CD4-positive, alpha-beta T cell (primary cell): ENCODE results near the gene DAD1. TPM values are rescaled to one million over a fixed set of nuclear protein-coding genes. Genes with fewer than 3 reads are reported as not detected.
"Not testable (repeated sequence)": the region's sequence is repeated elsewhere in the genome, so short reads cannot be mapped to it uniquely, and the experiment has no call there.

Experiments
- ATAC-seq: fragments of 200-7000 bp; cut with Tn5 transposase; one replicate; pipeline ENCODE4 v1.10.0; 2022; ENCODE audit warnings: mild to moderate bottlenecking; ENCODE audit not compliant: poor library complexity
- CTCF ChIA-PET: fragments of 350-600 bp; sonication (Branson Sonifier 250); formaldehyde crosslinking; loops from one replicate; lab custom pipeline; 2021; ENCODE audit warnings: antibody characterized with exemption, inconsistent platforms; lab: Charles Lee
- POLR2A ChIA-PET: fragments of 350-600 bp; sonication (Branson Sonifier 250); formaldehyde crosslinking; loops from one replicate; lab custom pipeline; 2021; ENCODE audit warnings: antibody characterized with exemption, inconsistent platforms; lab: Charles Lee
- DNase-seq, 14 experiments: peaks; one replicate each; pipeline ENCODE4 v3.0.0-alpha.2; 2013 to 2020; ENCODE audit warnings: mixed read lengths in 2 of 14
- H3K27ac ChIP-seq, 2 donors: one replicate each; pipeline versions ENCODE4 v1.5.1 to v1.7.0; 2013; ENCODE audit warnings: low read length in 2 of 2, low read depth in 1 of 2, mild to moderate bottlenecking in 1 of 2
- H3K27me3 ChIP-seq, 2 experiments: 1 replicate in 1 of 2; 2 replicates in 1 of 2; pipeline versions ENCODE4 v1.6.1 to v1.7.0; 2013; ENCODE audit warnings: low read length in 2 of 2, control low read depth in 1 of 2, mild to moderate bottlenecking in 1 of 2, moderate library complexity in 1 of 2; ENCODE audit not compliant: insufficient read depth in 2 of 2, control insufficient read depth in 1 of 2
- H3K36me3 ChIP-seq: one replicate; pipeline ENCODE4 v1.6.1; 2013; ENCODE audit warnings: low read length, control low read depth; ENCODE audit not compliant: insufficient read depth
- H3K4me1 ChIP-seq: one replicate; pipeline ENCODE4 v1.6.1; 2013; ENCODE audit warnings: low read length, control low read depth; ENCODE audit not compliant: insufficient read depth
- H3K4me3 ChIP-seq: one replicate; pipeline ENCODE4 v1.5.1; 2013; ENCODE audit warnings: mild to moderate bottlenecking, low read length, moderate library complexity
- H3K9me3 ChIP-seq, 2 experiments: 1 replicate in 1 of 2; 2 replicates in 1 of 2; pipeline versions ENCODE4 v1.6.1 to v1.7.0; 2013; ENCODE audit warnings: low read length in 2 of 2, mild to moderate bottlenecking in 2 of 2, control low read depth in 1 of 2, moderate library complexity in 1 of 2; ENCODE audit not compliant: control insufficient read depth in 1 of 2, insufficient read depth in 1 of 2
- H3K27ac Mint-ChIP-seq: one replicate; pipeline ENCODE4 v1.8.0; 2020; ENCODE audit warnings: mixed read lengths
- H3K27me3 Mint-ChIP-seq: one replicate; pipeline ENCODE4 v1.8.0; 2021; ENCODE audit warnings: mixed read lengths
- H3K36me3 Mint-ChIP-seq: one replicate; pipeline ENCODE4 v1.8.0; 2021; ENCODE audit warnings: low read depth, mixed read lengths
- H3K4me1 Mint-ChIP-seq: one replicate; pipeline ENCODE4 v1.8.0; 2021; ENCODE audit warnings: low read depth, mixed read lengths
- H3K4me3 Mint-ChIP-seq: one replicate; pipeline ENCODE4 v1.8.0; 2020; ENCODE audit warnings: mild to moderate bottlenecking, mixed read lengths
- H3K9me3 Mint-ChIP-seq: one replicate; pipeline ENCODE4 v1.8.0; 2020; ENCODE audit warnings: mixed read lengths
- intact Hi-C, 2 experiments: fragments of 100-400 bp; cut with DNase I in 1 of 2; cut with micrococcal nuclease in 1 of 2; formaldehyde crosslinking; loops; one replicate each; pipeline versions ENCODE4 v1.15.1 to v1.9.0; 2023 to 2025; cut with DNase I, micrococcal nuclease
- total RNA-seq, 174 experiments: library from RNA in 2 of 174; stranded (reverse) in 2 of 174; gene quantifications; one replicate each; pipeline ENCODE4 v1.2.3 and lab custom pipeline; 2021 to 2026
- TF ChIP-seq, protein P1 (sequence below): fragments of 200-600 bp; IDR thresholded peaks from one replicate; pipeline ENCODE4 v1.8.0; 2022; ENCODE audit warnings: antibody characterized with exemption, mild to moderate bottlenecking

The DAD1 gene
- total RNA-seq, 2 experiments from 2014 or later, result 41.8 to 44.1 TPM

DNA sequence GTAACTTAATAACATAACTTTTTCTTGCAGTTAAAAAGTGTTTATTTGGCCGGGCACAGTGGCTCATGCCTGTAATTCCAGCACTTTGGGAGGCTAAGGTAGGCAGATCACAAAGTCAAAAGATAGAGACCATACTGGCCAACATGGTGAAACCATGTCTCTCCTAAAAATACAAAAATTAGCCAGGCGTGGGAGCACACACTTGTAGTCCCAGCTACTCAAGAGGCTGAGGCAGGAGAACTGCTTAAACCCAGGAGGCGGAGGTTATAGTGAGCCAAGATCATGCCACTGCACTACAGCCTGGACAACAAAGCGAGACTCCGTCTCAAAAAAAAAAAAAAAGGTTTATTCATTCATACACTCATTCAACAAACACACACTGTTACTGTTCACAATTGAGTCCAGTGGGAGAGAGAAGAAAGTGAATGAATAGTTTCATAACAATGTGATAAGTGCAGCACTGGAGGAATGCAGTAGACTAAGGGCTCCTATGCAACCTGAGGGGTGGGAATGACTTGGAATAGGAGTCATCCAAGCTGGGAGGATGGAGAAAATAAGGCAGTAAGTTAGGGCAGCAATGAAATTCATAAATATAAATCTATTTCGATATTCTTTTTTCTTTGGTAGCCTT, 19.8 kb downstream of the DAD1 start:
- H3K36me3 ChIP-seq, result peaks cover 39% of the 10 kb centered on the region
- ATAC-seq (no peak), DNase-seq (no peak)
- TF ChIP-seq, protein P1, sequence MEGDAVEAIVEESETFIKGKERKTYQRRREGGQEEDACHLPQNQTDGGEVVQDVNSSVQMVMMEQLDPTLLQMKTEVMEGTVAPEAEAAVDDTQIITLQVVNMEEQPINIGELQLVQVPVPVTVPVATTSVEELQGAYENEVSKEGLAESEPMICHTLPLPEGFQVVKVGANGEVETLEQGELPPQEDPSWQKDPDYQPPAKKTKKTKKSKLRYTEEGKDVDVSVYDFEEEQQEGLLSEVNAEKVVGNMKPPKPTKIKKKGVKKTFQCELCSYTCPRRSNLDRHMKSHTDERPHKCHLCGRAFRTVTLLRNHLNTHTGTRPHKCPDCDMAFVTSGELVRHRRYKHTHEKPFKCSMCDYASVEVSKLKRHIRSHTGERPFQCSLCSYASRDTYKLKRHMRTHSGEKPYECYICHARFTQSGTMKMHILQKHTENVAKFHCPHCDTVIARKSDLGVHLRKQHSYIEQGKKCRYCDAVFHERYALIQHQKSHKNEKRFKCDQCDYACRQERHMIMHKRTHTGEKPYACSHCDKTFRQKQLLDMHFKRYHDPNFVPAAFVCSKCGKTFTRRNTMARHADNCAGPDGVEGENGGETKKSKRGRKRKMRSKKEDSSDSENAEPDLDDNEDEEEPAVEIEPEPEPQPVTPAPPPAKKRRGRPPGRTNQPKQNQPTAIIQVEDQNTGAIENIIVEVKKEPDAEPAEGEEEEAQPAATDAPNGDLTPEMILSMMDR, result no peak
- H3K9me3 Mint-ChIP-seq, result no peaks in the 10 kb centered on the region
- H3K4me3 Mint-ChIP-seq, result peak overlapping the region; percentile 73
- peak overlapping the region; percentile 45 for H3K4me3 ChIP-seq
- H3K9me3 ChIP-seq, result no peaks in the 10 kb centered on the region
- no peaks in the 10 kb centered on the region for H3K27me3 ChIP-seq
- peaks cover 54% of the 10 kb centered on the region for H3K4me1 ChIP-seq
- H3K4me1 Mint-ChIP-seq, result peaks cover 76% of the 10 kb centered on the region
- intact Hi-C loops, result loop anchor here in 1 of 2 experiments (10.0 kb wide), 1 partner anchor 254 kb away; no protein-coding TSS in a partner anchor
- no peaks in the 10 kb centered on the region for H3K27me3 Mint-ChIP-seq
- POLR2A ChIA-PET, result interaction anchor here (0.7 to 4.9 kb wide), 37 partner anchors 9 to 846 kb away, joined by 3 to 218 read pairs (median 7); partner anchors contain the start of genes AJUBA, DAD1, OXA1L and PRMT5
- H3K27ac Mint-ChIP-seq, result peak overlapping the region; percentile 97
- peaks cover 54% of the 10 kb centered on the region for H3K36me3 Mint-ChIP-seq
- peak overlapping the region; percentile 79 to 92 for H3K27ac ChIP-seq
- CTCF ChIA-PET, result interaction anchor here (0.5 to 10.2 kb wide), 46 partner anchors 9 to 857 kb away, joined by 3 to 211 read pairs (median 10); partner anchors contain the start of genes DAD1 and MRPL52

DNA sequence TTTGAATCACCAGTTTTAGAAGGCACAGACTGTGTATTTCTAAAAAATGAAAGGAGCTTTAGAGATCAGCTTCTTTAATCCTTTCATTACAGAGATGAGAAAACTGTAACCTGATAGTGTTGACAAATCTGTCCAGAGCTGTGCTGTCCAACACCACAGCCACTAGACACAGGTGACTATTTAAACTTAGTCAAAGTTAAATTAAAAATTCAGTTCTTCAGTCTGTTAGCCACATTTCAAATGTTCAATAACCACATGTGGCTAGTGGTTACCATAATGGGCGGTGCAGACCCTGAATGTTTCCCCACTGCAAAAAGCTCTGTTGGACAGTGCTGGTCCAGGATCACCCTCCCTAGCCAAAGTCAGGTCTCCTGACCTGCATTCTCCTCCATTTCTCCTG, 21.6 kb downstream of the DAD1 start:
- intact Hi-C loops, result loop anchor here in 1 of 2 experiments (10.0 kb wide), 1 partner anchor 253 kb away; no protein-coding TSS in a partner anchor
- peak in 1 of 14 experiments; percentile 13 for DNase-seq
- H3K4me3 ChIP-seq, result no peak overlapping the region

DNA sequence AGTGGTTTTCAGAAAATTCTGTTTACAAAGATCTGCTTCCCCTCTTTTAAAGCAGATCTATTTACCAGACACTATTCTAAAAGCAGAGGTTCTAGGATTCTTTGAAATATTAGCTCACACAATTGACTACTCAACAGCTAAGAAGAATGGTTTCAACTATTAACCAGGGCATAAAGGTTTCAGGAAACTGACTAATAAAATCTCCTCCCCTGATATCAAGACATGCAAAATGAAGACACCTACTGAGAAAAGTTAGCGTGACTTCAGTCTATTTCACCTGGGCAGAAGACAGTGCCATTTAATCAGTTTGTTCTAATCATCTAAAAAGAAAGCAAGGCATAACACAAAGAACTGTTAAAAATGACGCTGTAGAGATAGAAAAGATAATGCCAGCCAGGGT, 22.2 kb downstream of the DAD1 start:
- peaks cover 35% of the 10 kb centered on the region for H3K36me3 Mint-ChIP-seq
- no peaks in the 10 kb centered on the region for H3K9me3 Mint-ChIP-seq
- peaks cover 86% of the 10 kb centered on the region for H3K4me1 Mint-ChIP-seq
- H3K4me1 ChIP-seq, result peaks cover 78% of the 10 kb centered on the region
- TF ChIP-seq, protein P1, result no peak
- ChIA-PET POLR2A (interaction anchor here (0.7 to 9.3 kb wide), 11 partner anchors 8 to 654 kb away, joined by 3 to 104 read pairs (median 4); partner anchors contain the start of gene DAD1), CTCF (interaction anchor here (0.5 to 10.2 kb wide), 5 partner anchors 11 to 703 kb away, joined by 3 to 211 read pairs (median 3); no protein-coding TSS in a partner anchor)
- peak overlapping the region; percentile 79 to 92 for H3K27ac ChIP-seq
- no peaks in the 10 kb centered on the region for H3K27me3 ChIP-seq
- no peak overlapping the region for H3K4me3 ChIP-seq
- intact Hi-C loops, result loop anchor here in 1 of 2 experiments (10.0 kb wide), 1 partner anchor 252 kb away; no protein-coding TSS in a partner anchor
- no peaks in the 10 kb centered on the region for H3K27me3 Mint-ChIP-seq
- no peaks in the 10 kb centered on the region for H3K9me3 ChIP-seq
- ATAC-seq (no peak), DNase-seq (peak in 4 of 14 experiments; percentile 21 to 65 (median 56))
- H3K36me3 ChIP-seq, result peaks cover 23% of the 10 kb centered on the region
- H3K27ac Mint-ChIP-seq, result peak overlapping the region; percentile 97
- H3K4me3 Mint-ChIP-seq, result peak overlapping the region; percentile 73

More for the DNA sequence above, 21.6 kb downstream of the DAD1 start:
- ATAC-seq, result no peak
- peaks cover 72% of the 10 kb centered on the region for H3K4me1 ChIP-seq
- H3K4me1 Mint-ChIP-seq, result peaks cover 84% of the 10 kb centered on the region
- no peaks in the 10 kb centered on the region for H3K27me3 ChIP-seq
- H3K9me3 Mint-ChIP-seq, result no peaks in the 10 kb centered on the region
- CTCF ChIA-PET, result interaction anchor here (0.8 to 10.2 kb wide), 6 partner anchors 9 to 589 kb away, joined by 3 to 211 read pairs (median 3); no protein-coding TSS in a partner anchor
- peak overlapping the region; percentile 97 for H3K27ac Mint-ChIP-seq
- POLR2A ChIA-PET, result interaction anchor here (1.1 to 9.3 kb wide), 8 partner anchors 9 to 655 kb away, joined by 3 to 104 read pairs (median 7); partner anchors contain the start of gene DAD1
- peaks cover 29% of the 10 kb centered on the region for H3K36me3 ChIP-seq
- TF ChIP-seq, protein P1, result no peak
- H3K9me3 ChIP-seq, result no peaks in the 10 kb centered on the region
- H3K27ac ChIP-seq, result peak overlapping the region; percentile 79 to 92
- H3K27me3 Mint-ChIP-seq, result no peaks in the 10 kb centered on the region
- H3K4me3 Mint-ChIP-seq, result peak overlapping the region; percentile 73
- H3K36me3 Mint-ChIP-seq, result peaks cover 41% of the 10 kb centered on the region

DNA sequence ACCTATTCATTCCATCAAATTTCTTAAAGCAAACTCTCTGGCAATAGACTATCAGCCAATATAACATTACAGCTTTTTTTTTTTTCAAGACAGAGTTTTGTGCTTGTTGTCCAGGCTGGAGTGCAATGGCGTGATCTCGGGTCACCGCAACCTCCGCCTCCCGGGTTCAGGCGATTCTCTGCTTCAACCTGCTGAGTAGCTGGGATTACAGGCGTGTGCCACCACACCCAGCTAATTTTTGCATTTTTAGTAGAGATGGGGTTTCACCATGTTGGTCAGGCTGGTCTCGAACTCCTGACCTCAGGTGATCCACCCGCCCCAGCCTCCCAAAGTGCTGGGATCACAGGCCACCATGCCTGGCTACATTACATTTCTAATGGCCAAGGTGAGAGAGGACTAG, 22.8 kb downstream of the DAD1 start:
- peaks cover 83% of the 10 kb centered on the region for H3K4me1 ChIP-seq
- H3K4me3 Mint-ChIP-seq, result peak overlapping the region; percentile 74
- intact Hi-C loops, result loop anchor here in 1 of 2 experiments (10.0 kb wide), 1 partner anchor 251 kb away; no protein-coding TSS in a partner anchor
- not testable (repeated sequence) for H3K9me3 ChIP-seq, H3K27me3 ChIP-seq, H3K27me3 Mint-ChIP-seq, ATAC-seq, H3K9me3 Mint-ChIP-seq
- peak overlapping the region; percentile 79 to 92 for H3K27ac ChIP-seq
- peak overlapping the region; percentile 3 for H3K4me3 ChIP-seq
- H3K4me1 Mint-ChIP-seq, result peaks cover 92% of the 10 kb centered on the region
- peaks cover 19% of the 10 kb centered on the region for H3K36me3 ChIP-seq
- peak overlapping the region; percentile 97 for H3K27ac Mint-ChIP-seq
- ChIA-PET POLR2A (interaction anchor here (0.6 to 9.3 kb wide), 17 partner anchors 8 to 714 kb away, joined by 3 to 104 read pairs (median 3); partner anchors contain the start of gene DAD1), CTCF (interaction anchor here (0.5 to 10.2 kb wide), 5 partner anchors 11 to 702 kb away, joined by 3 to 211 read pairs (median 3); no protein-coding TSS in a partner anchor)
- H3K36me3 Mint-ChIP-seq, result peaks cover 34% of the 10 kb centered on the region
- DNase-seq, result peak in 1 of 14 experiments; percentile 29
